Measurements from ENCODE around the gene FADS2.

FADS2 gene

GRCh38 chr11:61893981-61894380, 65.9 kb downstream of the FADS2 start:
- no peak overlapping the region for H3K27ac ChIP-seq (replicated peaks)

GRCh38 chr11:61895046-61895717, 67.1 kb downstream of the FADS2 start:
- DNase-seq (ENCODE audit: low read depth in 1 of 2, low spot score in 1 of 2): peak in 1 of 2 experiments; percentile 58
- no peak overlapping the region for H3K27ac ChIP-seq (replicated peaks)
- no peak overlapping the region for H3K4me3 ChIP-seq (replicated peaks; ENCODE audit: insufficient read depth, low read length)
- peaks cover 21% of the 10 kb centered on the region for H3K27me3 ChIP-seq (ENCODE audit: insufficient read depth, poor library complexity, severe bottlenecking)
- no peak for TF ChIP-seq POLR2AphosphoS5 (IDR thresholded peaks at IDR 0.05; ENCODE audit: low read depth)
- no peak for TF ChIP-seq GABPA (IDR thresholded peaks at IDR 0.05; ENCODE audit: low read depth)
- no peak for TF ChIP-seq SPI1 (IDR thresholded peaks at IDR 0.05; ENCODE audit: borderline replicate concordance, low read depth)
- TF ChIP-seq REST (IDR thresholded peaks at IDR 0.05; ENCODE audit: insufficient replicate concordance, low read depth): no peak
- TF ChIP-seq CTCF (IDR thresholded peaks at IDR 0.05; ENCODE audit: insufficient read depth, low read length): no peak

More at GRCh38 chr11:61893981-61894380, 65.9 kb downstream of the FADS2 start:
- Histone ChIP-seq H3K27me3 (ENCODE audit: insufficient read depth, poor library complexity, severe bottlenecking) (peaks cover 22% of the 10 kb centered on the region), H3K4me3 (replicated peaks; ENCODE audit: insufficient read depth, low read length) (no peak overlapping the region)
- DNase-seq (ENCODE audit: low read depth in 1 of 2, low spot score in 1 of 2): no peak
- no peak for TF ChIP-seq GABPA (IDR thresholded peaks at IDR 0.05; ENCODE audit: low read depth)
- TF ChIP-seq CTCF (IDR thresholded peaks at IDR 0.05; ENCODE audit: insufficient read depth, low read length): no peak
- TF ChIP-seq SPI1 (IDR thresholded peaks at IDR 0.05; ENCODE audit: borderline replicate concordance, low read depth): no peak
- TF ChIP-seq POLR2AphosphoS5 (IDR thresholded peaks at IDR 0.05; ENCODE audit: low read depth): no peak
- no peak for TF ChIP-seq REST (IDR thresholded peaks at IDR 0.05; ENCODE audit: insufficient replicate concordance, low read depth)

- DNase-seq (ENCODE audit: low read depth in 1 of 2, low spot score in 1 of 2): no peak
- H3K27me3 ChIP-seq (ENCODE audit: insufficient read depth, poor library complexity, severe bottlenecking): peaks cover 16% of the 10 kb centered on the region
- no peak overlapping the region for H3K4me3 ChIP-seq (replicated peaks; ENCODE audit: insufficient read depth, low read length)
- no peak for TF ChIP-seq CTCF (IDR thresholded peaks at IDR 0.05; ENCODE audit: insufficient read depth, low read length)
- no peak for TF ChIP-seq REST (IDR thresholded peaks at IDR 0.05; ENCODE audit: insufficient replicate concordance, low read depth)
- TF ChIP-seq GABPA (IDR thresholded peaks at IDR 0.05; ENCODE audit: low read depth): no peak
- TF ChIP-seq SPI1 (IDR thresholded peaks at IDR 0.05; ENCODE audit: borderline replicate concordance, low read depth): no peak
- no peak for TF ChIP-seq POLR2AphosphoS5 (IDR thresholded peaks at IDR 0.05; ENCODE audit: low read depth)
- H3K27ac ChIP-seq (replicated peaks): no peak overlapping the region
Measured at GRCh38 chr11:61895718-61896059, 67.6 kb downstream of the FADS2 start.
